ENCODE data around the gene KATNIP.

Gene KATNIP

GRCh38 chr16:27549746-27550581, at the start of gene KATNIP, which contains the start of gene GTF3C1:
Gene KATNIP, plus strand, starts transcription at chr16:27550144. Its CDS starts 27 bp downstream, at chr16:27550171.
Gene GTF3C1, minus strand, starts transcription at chr16:27549913. Its CDS starts 23 bp downstream, at chr16:27549890.
- peak; percentile 100 for DNase-seq

- DNase-seq, result no peak
Observed at GRCh38 chr16:27500801-27501200, 49.1 kb upstream of the KATNIP start.

GRCh38 chr16:27503662-27504061, 46.3 kb upstream of the KATNIP start:
- no peak for DNase-seq

GRCh38 chr16:27505297-27506236, 44.4 kb upstream of the KATNIP start:
- DNase-seq, result no peak

GRCh38 chr16:27506771-27507170, 43.2 kb upstream of the KATNIP start:
- no peak for DNase-seq

- DNase-seq, result no peak
Observed at GRCh38 chr16:27508476-27508875, 41.5 kb upstream of the KATNIP start.

- no peak for DNase-seq
Observed at GRCh38 chr16:27511657-27512448, 38.1 kb upstream of the KATNIP start.

GRCh38 chr16:27514806-27515205, 35.1 kb upstream of the KATNIP start:
- DNase-seq, result no peak

- peak; percentile 22 to 23 for DNase-seq
Observed at GRCh38 chr16:27515874-27516353, 34.0 kb upstream of the KATNIP start.

GRCh38 chr16:27516365-27516764, 33.6 kb upstream of the KATNIP start:
- DNase-seq, result no peak

- DNase-seq, result no peak
Observed at GRCh38 chr16:27517664-27518063, 32.3 kb upstream of the KATNIP start.

- DNase-seq, result no peak
Observed at GRCh38 chr16:27518226-27518625, 31.7 kb upstream of the KATNIP start.

- DNase-seq, result no peak
Observed at GRCh38 chr16:27520982-27521673, 28.8 kb upstream of the KATNIP start.

- DNase-seq, result no peak
Observed at GRCh38 chr16:27522173-27522707, 27.7 kb upstream of the KATNIP start.

- DNase-seq, result no peak
Observed at GRCh38 chr16:27526180-27526579, 23.8 kb upstream of the KATNIP start.

- no peak for DNase-seq
Observed at GRCh38 chr16:27528294-27528693, 21.6 kb upstream of the KATNIP start.

GRCh38 chr16:27529962-27530361, 20.0 kb upstream of the KATNIP start:
- DNase-seq, result no peak

- no peak for DNase-seq
Observed at GRCh38 chr16:27531186-27531585, 18.8 kb upstream of the KATNIP start.

GRCh38 chr16:27531826-27532800, 17.8 kb upstream of the KATNIP start:
- no peak for DNase-seq

- no peak for DNase-seq
Observed at GRCh38 chr16:27534256-27534655, 15.7 kb upstream of the KATNIP start.

Data from stimulated activated CD4-positive, alpha-beta T cell treated with anti-CD3 and anti-CD28 coated beads, Interleukin-2, amount 100 ng/mL, for 48 hours (primary cell).